Measurements from ENCODE around the gene VAT1L.

Gene VAT1L

GRCh38 chr16:77853161-77853560 lies 64.8 kb downstream of the VAT1L start:
- DNase-seq (ENCODE audit: extremely low read depth, low read depth) = no peak

DNA sequence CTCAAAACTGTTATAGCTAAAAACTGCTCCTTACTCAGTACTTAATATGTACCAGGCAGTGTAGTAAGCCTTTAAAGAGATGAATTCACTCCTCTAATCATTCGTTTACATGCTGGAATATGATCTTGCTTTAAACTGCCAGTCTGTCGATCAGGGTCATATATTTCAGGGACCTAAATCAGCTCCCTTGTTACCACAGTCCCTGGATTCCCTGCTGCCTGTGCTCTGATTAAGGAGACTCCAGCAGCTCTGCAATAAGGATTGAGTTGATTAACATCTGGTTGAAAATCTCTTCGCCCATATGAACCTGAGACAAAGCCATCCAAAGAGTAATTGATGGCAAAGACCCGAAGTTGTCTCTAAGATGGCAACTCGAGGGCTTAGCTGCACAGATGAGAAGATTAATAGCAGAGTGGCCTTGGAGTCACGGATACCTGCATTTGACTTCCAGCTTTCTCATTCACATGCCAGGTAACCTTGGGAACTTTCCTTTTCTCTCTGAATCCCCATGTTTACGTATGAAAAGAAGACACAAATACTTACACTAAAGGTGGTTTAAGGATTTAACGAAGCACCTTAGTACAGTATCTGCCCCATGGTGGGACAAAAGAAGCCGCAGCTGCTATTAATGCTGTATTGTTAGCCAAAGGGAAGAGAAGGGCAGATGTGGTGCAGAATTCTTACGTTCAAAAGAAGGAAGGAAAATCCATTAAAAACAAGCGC lies 68.2 kb downstream of the VAT1L start:
- TF ChIP-seq, protein P1, sequence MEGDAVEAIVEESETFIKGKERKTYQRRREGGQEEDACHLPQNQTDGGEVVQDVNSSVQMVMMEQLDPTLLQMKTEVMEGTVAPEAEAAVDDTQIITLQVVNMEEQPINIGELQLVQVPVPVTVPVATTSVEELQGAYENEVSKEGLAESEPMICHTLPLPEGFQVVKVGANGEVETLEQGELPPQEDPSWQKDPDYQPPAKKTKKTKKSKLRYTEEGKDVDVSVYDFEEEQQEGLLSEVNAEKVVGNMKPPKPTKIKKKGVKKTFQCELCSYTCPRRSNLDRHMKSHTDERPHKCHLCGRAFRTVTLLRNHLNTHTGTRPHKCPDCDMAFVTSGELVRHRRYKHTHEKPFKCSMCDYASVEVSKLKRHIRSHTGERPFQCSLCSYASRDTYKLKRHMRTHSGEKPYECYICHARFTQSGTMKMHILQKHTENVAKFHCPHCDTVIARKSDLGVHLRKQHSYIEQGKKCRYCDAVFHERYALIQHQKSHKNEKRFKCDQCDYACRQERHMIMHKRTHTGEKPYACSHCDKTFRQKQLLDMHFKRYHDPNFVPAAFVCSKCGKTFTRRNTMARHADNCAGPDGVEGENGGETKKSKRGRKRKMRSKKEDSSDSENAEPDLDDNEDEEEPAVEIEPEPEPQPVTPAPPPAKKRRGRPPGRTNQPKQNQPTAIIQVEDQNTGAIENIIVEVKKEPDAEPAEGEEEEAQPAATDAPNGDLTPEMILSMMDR (IDR thresholded peaks at IDR 0.05; ENCODE audit: low read depth, low read length) = no peak
- DNase-seq (ENCODE audit: extremely low read depth, low read depth) = no peak

More at GRCh38 chr16:77853161-77853560, 64.8 kb downstream of the VAT1L start:
- TF ChIP-seq, protein P1 (IDR thresholded peaks at IDR 0.05; ENCODE audit: low read depth, low read length) = no peak

DNA sequence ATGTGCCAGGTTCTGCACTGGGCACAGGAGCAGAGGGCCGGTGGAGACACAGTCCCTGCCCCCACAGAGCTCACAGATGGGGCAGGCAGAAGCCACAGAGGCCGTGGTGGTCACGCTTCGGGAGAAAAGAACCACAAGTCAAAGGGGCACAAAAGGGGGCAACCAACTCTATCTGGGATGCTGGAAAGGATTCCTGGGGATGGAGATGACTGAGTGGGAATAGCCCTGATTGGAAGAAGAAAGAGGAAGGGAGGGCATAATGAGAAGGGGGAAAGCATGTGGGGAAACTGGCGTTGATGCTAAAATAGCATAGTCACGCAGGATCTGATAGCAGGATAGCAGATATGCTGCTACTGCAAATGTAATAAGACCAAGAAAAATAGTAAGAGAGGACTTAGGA lies 69.7 kb downstream of the VAT1L start:
- no peak for DNase-seq (ENCODE audit: extremely low read depth, low read depth)
- TF ChIP-seq, protein P1 (IDR thresholded peaks at IDR 0.05; ENCODE audit: low read depth, low read length) = no peak

- TF ChIP-seq, protein P1 (IDR thresholded peaks at IDR 0.05; ENCODE audit: low read depth, low read length) = no peak
- DNase-seq (ENCODE audit: extremely low read depth, low read depth) = no peak
These were observed 71.3 kb downstream of the VAT1L start for GRCh38 chr16:77859493-77860232.

DNA sequence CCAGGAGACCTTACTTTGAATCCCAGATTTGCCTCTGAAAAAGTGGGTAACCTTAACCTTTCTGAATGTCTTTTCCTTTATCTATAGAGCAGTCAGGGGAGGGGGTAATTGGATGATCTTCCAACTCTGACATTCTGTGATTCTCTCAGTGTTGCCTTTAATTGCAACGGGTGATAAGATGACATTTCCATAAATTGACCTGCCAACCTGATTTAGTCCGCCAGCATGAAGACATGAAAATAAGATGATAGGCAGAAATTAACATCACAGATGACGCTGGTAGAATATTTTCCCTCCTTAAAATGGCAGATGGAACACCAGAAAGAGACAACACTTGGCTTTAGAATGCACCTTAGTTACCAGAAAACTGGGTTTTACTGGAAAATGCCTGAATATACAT lies 72.6 kb downstream of the VAT1L start:
- TF ChIP-seq, protein P1 (IDR thresholded peaks at IDR 0.05; ENCODE audit: low read depth, low read length) = no peak
- DNase-seq (ENCODE audit: extremely low read depth, low read depth) = no peak

- DNase-seq (ENCODE audit: extremely low read depth, low read depth) = no peak
- TF ChIP-seq, protein P1 (IDR thresholded peaks at IDR 0.05; ENCODE audit: low read depth, low read length) = no peak
These were observed 74.9 kb downstream of the VAT1L start for GRCh38 chr16:77863250-77863649.

DNA sequence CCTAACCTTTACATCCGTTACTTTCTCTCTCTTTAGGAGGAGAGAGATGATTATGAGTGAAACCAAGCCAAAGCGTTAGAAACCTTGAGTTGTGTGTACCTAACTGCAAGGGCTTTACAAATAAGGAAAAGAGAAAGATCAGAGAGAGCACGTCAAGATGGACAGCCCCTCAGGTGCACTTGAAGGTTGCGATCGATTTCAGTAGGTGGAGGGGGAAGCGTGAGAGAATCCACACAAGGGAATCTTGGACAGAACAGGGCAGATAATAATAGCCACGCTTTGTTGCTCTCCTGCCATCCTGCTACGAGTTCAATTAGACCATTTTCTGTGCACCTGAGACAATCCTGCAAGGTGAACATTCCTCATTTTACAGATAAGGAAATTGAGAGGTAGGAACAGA lies 78.4 kb downstream of the VAT1L start:
- TF ChIP-seq, protein P1 (IDR thresholded peaks at IDR 0.05; ENCODE audit: low read depth, low read length) = no peak
- no peak for DNase-seq (ENCODE audit: extremely low read depth, low read depth)

All from AG09319 (cell line).